B cell (primary cell): ENCODE measurements around the gene NR4A1. TPM values are rescaled to one million over a fixed set of nuclear protein-coding genes. Genes with fewer than 3 reads are reported as not detected.
A peak's percentile ranks its signal among the peaks of the same experiment; 100 is the strongest.

Source experiments
- ATAC-seq: fragments of 200-7000 bp; cut with Tn5 transposase; one replicate; pipeline ENCODE4 v1.10.0; 2021; ENCODE audit warnings: low read depth, mild to moderate bottlenecking, moderate number of reproducible peaks, moderate library complexity
- CTCF ChIA-PET: fragments of 350-600 bp; sonication (Branson Sonifier 250); formaldehyde crosslinking; loops from one replicate; lab custom pipeline; 2021; ENCODE audit warnings: antibody characterized with exemption, inconsistent platforms; lab: Charles Lee
- POLR2A ChIA-PET: fragments of 350-600 bp; sonication (Branson Sonifier 250); formaldehyde crosslinking; loops from one replicate; lab custom pipeline; 2021; ENCODE audit warnings: antibody characterized with exemption; lab: Charles Lee
- DNase-seq: peaks from one replicate; pipeline ENCODE4 v3.0.0; 2013
- H2AFZ ChIP-seq: 2 replicates; pipeline ENCODE4 v1.6.1; 2012; ENCODE audit warnings: mild to moderate bottlenecking, low read depth, low read length; ENCODE audit not compliant: insufficient read depth, poor library complexity, severe bottlenecking
- H3K27ac ChIP-seq, 2 donors: 1 replicate in 1 of 2; 2 replicates in 1 of 2; pipeline ENCODE4 v1.5.1; 2012 to 2013; ENCODE audit warnings: low read length in 2 of 2, mild to moderate bottlenecking in 2 of 2, moderate library complexity in 1 of 2
- H3K27me3 ChIP-seq, 4 experiments: fragments of 200-600 bp in 1 of 4; sonication (generic) in 1 of 4; replicated peaks in 1 of 4; 1 replicate in 2 of 4; 2 replicates in 2 of 4; pipeline versions ENCODE4 v1.6.1 to v1.7.0; 2013 to 2016; ENCODE audit warnings: low read length in 3 of 4, mild to moderate bottlenecking in 2 of 4, mixed read lengths in 1 of 4, moderate library complexity in 1 of 4; ENCODE audit not compliant: insufficient read depth in 4 of 4, control insufficient read depth in 3 of 4; ENCODE audit errors: control extremely low read depth in 1 of 4
- H3K36me3 ChIP-seq, 2 experiments: replicated peaks in 1 of 2; 1 replicate in 1 of 2; 2 replicates in 1 of 2; pipeline versions ENCODE4 v1.6.1 to v1.7.1; 2013; ENCODE audit warnings: low read length in 1 of 2; ENCODE audit not compliant: insufficient read depth in 2 of 2, control insufficient read depth in 1 of 2; ENCODE audit errors: control extremely low read depth in 1 of 2, extremely low read depth in 1 of 2
- H3K4me1 ChIP-seq, 2 donors: fragments of 200-600 bp in 1 of 2; sonication (generic) in 1 of 2; 1 replicate in 1 of 2; 2 replicates in 1 of 2; pipeline versions ENCODE4 v1.5.1 to v1.6.1; 2013 to 2017; ENCODE audit warnings: low read length in 2 of 2; ENCODE audit not compliant: control insufficient read depth in 2 of 2, insufficient read depth in 2 of 2
- H3K4me2 ChIP-seq: replicated peaks from 2 replicates; pipeline ENCODE3; 2012; ENCODE audit warnings: mild to moderate bottlenecking, low read depth, low read length; ENCODE audit not compliant: poor library complexity, severe bottlenecking
- H3K4me3 ChIP-seq, 5 experiments: fragments of 200-600 bp in 1 of 5; sonication (generic) in 1 of 5; 1 replicate in 3 of 5; 2 replicates in 2 of 5; pipeline versions ENCODE4 v1.5.1 to v1.7.0; 2011 to 2016; ENCODE audit warnings: low read length in 4 of 5, mild to moderate bottlenecking in 4 of 5, low read depth in 2 of 5, control low read depth in 1 of 5, moderate library complexity in 1 of 5; ENCODE audit not compliant: insufficient read depth in 1 of 5; ENCODE audit errors: control extremely low read depth in 1 of 5, extremely low read depth in 1 of 5
- H3K79me2 ChIP-seq: fragments of 200-600 bp; sonication (generic); one replicate; pipeline ENCODE4 v1.6.0; 2016; ENCODE audit warnings: low read length; ENCODE audit not compliant: control insufficient read depth, insufficient read depth
- H3K9ac ChIP-seq: fragments of 200-600 bp; sonication (generic); 2 replicates; pipeline ENCODE4 v1.6.1; 2017; ENCODE audit warnings: mild to moderate bottlenecking, low read length, moderate library complexity
- H3K9me3 ChIP-seq, 3 donors: one replicate each; pipeline versions ENCODE4 v1.6.1 to v1.7.1; 2013; ENCODE audit warnings: low read length in 2 of 3; ENCODE audit not compliant: control insufficient read depth in 2 of 3, insufficient read depth in 1 of 3; ENCODE audit errors: control extremely low read depth in 1 of 3
- H4K20me1 ChIP-seq: 2 replicates; pipeline ENCODE4 v1.6.0; 2012; ENCODE audit warnings: mild to moderate bottlenecking, low read length; ENCODE audit not compliant: insufficient read depth, control insufficient read depth, poor library complexity, severe bottlenecking
- H3K27ac Mint-ChIP-seq: one replicate; pipeline ENCODE4 v1.8.0; 2021; ENCODE audit warnings: mixed read lengths
- H3K27me3 Mint-ChIP-seq: one replicate; pipeline ENCODE4 v1.8.0; 2021; ENCODE audit warnings: mixed read lengths
- H3K4me1 Mint-ChIP-seq: one replicate; pipeline ENCODE4 v1.8.0; 2021; ENCODE audit warnings: mixed read lengths
- H3K4me3 Mint-ChIP-seq: one replicate; pipeline ENCODE4 v1.8.0; 2021; ENCODE audit warnings: mixed read lengths
- H3K9me3 Mint-ChIP-seq: one replicate; pipeline ENCODE4 v1.8.0; 2022; ENCODE audit warnings: mixed read lengths; ENCODE audit not compliant: insufficient read depth
- EZH2 ChIP-seq: IDR thresholded peaks from 2 replicates; pipeline ENCODE4 v1.6.1; 2012; ENCODE audit warnings: borderline replicate concordance, low read depth, mild to moderate bottlenecking, moderate library complexity, low read length; ENCODE audit not compliant: insufficient read depth, poor library complexity, severe bottlenecking
- WGBS: methylation state at CpG from one replicate; pipeline ENCODE4 v1.1.5; 2013; ENCODE audit warnings: missing lambda C conversion rate; ENCODE audit not compliant: insufficient coverage; 5-methylcytosine and 5-hydroxymethylcytosine counted together
- intact Hi-C: fragments of 100-400 bp; cut with micrococcal nuclease; formaldehyde crosslinking; loops from one replicate; pipeline ENCODE4 v1.10.0; 2022
- polyA plus RNA-seq: library from polyadenylated mRNA; depleted of rRNA; stranded (reverse); fragments of >200 nt; gene quantifications from 2 replicates; pipeline ENCODE4 v1.2.3, GENCODE V29; 2012
- total RNA-seq, 2 donors: library from RNA; stranded (reverse); fragments of 120-200 nt in 1 of 2; gene quantifications; 1 replicate in 1 of 2; 2 replicates in 1 of 2; pipeline versions ENCODE4 v1.2.3 to v1.2.4, GENCODE V29; 2013 to 2022
- TF ChIP-seq, protein P1 (sequence below): fragments of 200-600 bp; IDR thresholded peaks from one replicate; pipeline ENCODE4 v1.8.0; 2022; ENCODE audit warnings: antibody characterized with exemption, mild to moderate bottlenecking

The NR4A1 gene
- total and polyA plus RNA-seq, 2 donors (not counting 1 experiment from before 2014, with no cell fraction given), result 43.2 to 470 TPM

- Histone ChIP-seq H3K4me2 (peak overlapping the region; percentile 86), H3K36me3 (no peaks in the 10 kb centered on the region), H3K9me3 (no peaks in the 10 kb centered on the region), H3K4me1 (peaks cover 41 to 64% of the 10 kb centered on the region in 2 donors), H4K20me1 (no peaks in the 10 kb centered on the region), H3K9ac (peak overlapping the region; percentile 64), H3K27ac (peak overlapping the region; percentile 69 to 70), H3K79me2 (no peaks in the 10 kb centered on the region), H2AFZ (no peak overlapping the region), H3K27me3 (peaks cover 0 to 2% (median 0%) of the 10 kb centered on the region in 4 experiments), H3K4me3 (peak overlapping the region in 4 of 5 experiments; percentile 34 to 60 (median 52))
- ATAC-seq, result peak; percentile 48
- ChIA-PET POLR2A (interaction anchor here (0.6 to 4.0 kb wide), 6 partner anchors 11 to 87 kb away, joined by 3 to 31 read pairs (median 4); partner anchors contain the start of genes ATG101, NR4A1 and TAMALIN), CTCF (interaction anchor here (1.8 to 32.6 kb wide), 3 partner anchors 12 to 38 kb away, joined by 10 to 1315 read pairs (median 125); partner anchors contain the start of genes ATG101, NR4A1 and SMIM41)
- peak overlapping the region; percentile 88 for H3K27ac Mint-ChIP-seq
- intact Hi-C loops, result loop anchor here (1.0 kb wide), 2 partner anchors 14 to 33 kb away; partner anchors contain the start of gene ATG101
- no peaks in the 10 kb centered on the region for H3K27me3 Mint-ChIP-seq
- WGBS, result 7% methylated on average over 53 of the region's 53 CpGs
- H3K4me3 Mint-ChIP-seq, result peak overlapping the region; percentile 85
- peaks cover 81% of the 10 kb centered on the region for H3K4me1 Mint-ChIP-seq
- TF ChIP-seq, protein P1, sequence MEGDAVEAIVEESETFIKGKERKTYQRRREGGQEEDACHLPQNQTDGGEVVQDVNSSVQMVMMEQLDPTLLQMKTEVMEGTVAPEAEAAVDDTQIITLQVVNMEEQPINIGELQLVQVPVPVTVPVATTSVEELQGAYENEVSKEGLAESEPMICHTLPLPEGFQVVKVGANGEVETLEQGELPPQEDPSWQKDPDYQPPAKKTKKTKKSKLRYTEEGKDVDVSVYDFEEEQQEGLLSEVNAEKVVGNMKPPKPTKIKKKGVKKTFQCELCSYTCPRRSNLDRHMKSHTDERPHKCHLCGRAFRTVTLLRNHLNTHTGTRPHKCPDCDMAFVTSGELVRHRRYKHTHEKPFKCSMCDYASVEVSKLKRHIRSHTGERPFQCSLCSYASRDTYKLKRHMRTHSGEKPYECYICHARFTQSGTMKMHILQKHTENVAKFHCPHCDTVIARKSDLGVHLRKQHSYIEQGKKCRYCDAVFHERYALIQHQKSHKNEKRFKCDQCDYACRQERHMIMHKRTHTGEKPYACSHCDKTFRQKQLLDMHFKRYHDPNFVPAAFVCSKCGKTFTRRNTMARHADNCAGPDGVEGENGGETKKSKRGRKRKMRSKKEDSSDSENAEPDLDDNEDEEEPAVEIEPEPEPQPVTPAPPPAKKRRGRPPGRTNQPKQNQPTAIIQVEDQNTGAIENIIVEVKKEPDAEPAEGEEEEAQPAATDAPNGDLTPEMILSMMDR, result no peak
- no peak for TF ChIP-seq EZH2
- no peaks in the 10 kb centered on the region for H3K9me3 Mint-ChIP-seq
- DNase-seq, result peak; percentile 95
Observed at GRCh38 chr12:52036587-52037171, 14.6 kb upstream of the NR4A1 start.
